BLaER1 (cell line): ENCODE results near the gene TTYH3.

Source experiments
- H3K27ac ChIP-seq: shearing (Covaris generic); formaldehyde crosslinking; 2 replicates; pipeline ENCODE4 v1.8.1; 2022
- H3K27me3 ChIP-seq: shearing (Covaris generic); formaldehyde crosslinking; 2 replicates; pipeline ENCODE4 v1.8.1; 2022
- H3K36me3 ChIP-seq: shearing (Covaris generic); formaldehyde crosslinking; 2 replicates; pipeline ENCODE4 v1.8.1; 2022
- H3K4me1 ChIP-seq: shearing (Covaris generic); formaldehyde crosslinking; 2 replicates; pipeline ENCODE4 v1.8.1; 2022
- H3K4me2 ChIP-seq: shearing (Covaris generic); formaldehyde crosslinking; 2 replicates; pipeline ENCODE4 v1.8.1; 2022
- H3K4me3 ChIP-seq: shearing (Covaris generic); formaldehyde crosslinking; 2 replicates; pipeline ENCODE4 v1.8.1; 2022
- H3K9ac ChIP-seq: shearing (Covaris generic); formaldehyde crosslinking; 2 replicates; pipeline ENCODE4 v1.8.1; 2022
- H3K9me3 ChIP-seq: shearing (Covaris generic); formaldehyde crosslinking; 2 replicates; pipeline ENCODE4 v1.8.1; 2022
- H4K20me1 ChIP-seq: shearing (Covaris generic); formaldehyde crosslinking; 2 replicates; pipeline ENCODE4 v1.8.1; 2022
- Cebpa-rat ChIP-seq: shearing (Covaris generic); IDR thresholded peaks from 2 replicates; pipeline ENCODE4 v1.8.1; 2022

Gene TTYH3

GRCh38 chr7:2602406-2603043 lies 29.3 kb upstream of the TTYH3 start:
- H3K27ac ChIP-seq = peak overlapping the region; percentile 13; the same call in 1 of the 2 replicates

GRCh38 chr7:2603044-2603965 lies 28.5 kb upstream of the TTYH3 start:
- no peak overlapping the region for H3K9ac ChIP-seq
- H3K27ac ChIP-seq = peak overlapping the region; percentile 13; the same call in 1 of the 2 replicates
- no peak overlapping the region for H3K4me3 ChIP-seq
- H3K4me1 ChIP-seq = peaks cover 85% of the 10 kb centered on the region
- H4K20me1 ChIP-seq = peaks cover 13% of the 10 kb centered on the region; the same call in 1 of the 2 replicates
- peaks cover 31% of the 10 kb centered on the region for H3K36me3 ChIP-seq
- no peak for TF ChIP-seq Cebpa-rat
- peak overlapping the region; percentile 91 for H3K4me2 ChIP-seq
- H3K9me3 ChIP-seq = no peaks in the 10 kb centered on the region
- H3K27me3 ChIP-seq = no peaks in the 10 kb centered on the region

More at GRCh38 chr7:2602406-2603043, 29.3 kb upstream of the TTYH3 start:
- Histone ChIP-seq H3K9ac (0 out of 2 replicates have a peak overlapping the region, but pooled peaks have one; percentile 38), H3K9me3 (no peaks in the 10 kb centered on the region), H3K27me3 (no peaks in the 10 kb centered on the region), H3K4me2 (peak overlapping the region; percentile 91), H3K36me3 (peaks cover 39% of the 10 kb centered on the region), H4K20me1 (peaks cover 13% of the 10 kb centered on the region; the same call in 1 of the 2 replicates), H3K4me1 (peaks cover 81% of the 10 kb centered on the region), H3K4me3 (no peak overlapping the region)
- TF ChIP-seq Cebpa-rat = no peak

- H3K27me3 ChIP-seq = no peaks in the 10 kb centered on the region
- H4K20me1 ChIP-seq = peaks cover 13% of the 10 kb centered on the region; the same call in 1 of the 2 replicates
- peaks cover 99% of the 10 kb centered on the region for H3K4me1 ChIP-seq
- peak overlapping the region; percentile 91 for H3K4me2 ChIP-seq
- no peak for TF ChIP-seq Cebpa-rat
- H3K27ac ChIP-seq = peak overlapping the region; percentile 66
- peaks cover 18% of the 10 kb centered on the region for H3K36me3 ChIP-seq
- H3K9me3 ChIP-seq = no peaks in the 10 kb centered on the region
- H3K9ac ChIP-seq = no peak overlapping the region
- no peak overlapping the region for H3K4me3 ChIP-seq
These were observed 27.1 kb upstream of the TTYH3 start for GRCh38 chr7:2604608-2605174.

GRCh38 chr7:2605608-2606538 lies 25.9 kb upstream of the TTYH3 start:
- peak overlapping the region; percentile 74 for H3K27ac ChIP-seq
- peak overlapping the region; percentile 72 for H3K9ac ChIP-seq
- peaks cover 6% of the 10 kb centered on the region for H3K36me3 ChIP-seq
- peak overlapping the region; percentile 91 for H3K4me2 ChIP-seq
- H3K4me1 ChIP-seq = peaks cover 100% of the 10 kb centered on the region
- peak overlapping the region; percentile 62 for H3K4me3 ChIP-seq
- peaks cover 13% of the 10 kb centered on the region; the same call in 1 of the 2 replicates for H4K20me1 ChIP-seq
- no peak for TF ChIP-seq Cebpa-rat
- no peaks in the 10 kb centered on the region for H3K27me3 ChIP-seq
- no peaks in the 10 kb centered on the region for H3K9me3 ChIP-seq

- H3K27me3 ChIP-seq = no peaks in the 10 kb centered on the region
- H4K20me1 ChIP-seq = peaks cover 13% of the 10 kb centered on the region; the same call in 1 of the 2 replicates
- peak overlapping the region; percentile 72 for H3K9ac ChIP-seq
- 0 out of 2 replicates have a peak, but pooled peaks cover 3% of the 10 kb centered on the region for H3K36me3 ChIP-seq
- peaks cover 100% of the 10 kb centered on the region for H3K4me1 ChIP-seq
- H3K4me2 ChIP-seq = peak overlapping the region; percentile 91
- peak overlapping the region; percentile 74 for H3K27ac ChIP-seq
- H3K4me3 ChIP-seq = peak overlapping the region; percentile 62
- TF ChIP-seq Cebpa-rat = no peak
- H3K9me3 ChIP-seq = no peaks in the 10 kb centered on the region
These were observed 25.2 kb upstream of the TTYH3 start for GRCh38 chr7:2606539-2606936.

GRCh38 chr7:2607122-2607922 lies 24.5 kb upstream of the TTYH3 start:
- H3K27ac ChIP-seq = peak overlapping the region; percentile 74
- H3K4me2 ChIP-seq = peak overlapping the region; percentile 91
- 0 out of 2 replicates have a peak, but pooled peaks cover 3% of the 10 kb centered on the region for H3K36me3 ChIP-seq
- peak overlapping the region; percentile 62 for H3K4me3 ChIP-seq
- no peak for TF ChIP-seq Cebpa-rat
- no peaks in the 10 kb centered on the region for H3K27me3 ChIP-seq
- H3K9me3 ChIP-seq = no peaks in the 10 kb centered on the region
- peaks cover 7% of the 10 kb centered on the region; the same call in 1 of the 2 replicates for H4K20me1 ChIP-seq
- H3K9ac ChIP-seq = peak overlapping the region; percentile 72
- H3K4me1 ChIP-seq = peaks cover 100% of the 10 kb centered on the region

- peak overlapping the region; percentile 91 for H3K4me2 ChIP-seq
- H4K20me1 ChIP-seq = no peaks in the 10 kb centered on the region
- H3K4me1 ChIP-seq = peaks cover 100% of the 10 kb centered on the region
- H3K27ac ChIP-seq = peak overlapping the region; percentile 74
- peak overlapping the region; percentile 72 for H3K9ac ChIP-seq
- peak overlapping the region; percentile 62; the same call in 1 of the 2 replicates for H3K4me3 ChIP-seq
- H3K36me3 ChIP-seq = no peaks in the 10 kb centered on the region
- H3K27me3 ChIP-seq = no peaks in the 10 kb centered on the region
- H3K9me3 ChIP-seq = no peaks in the 10 kb centered on the region
- no peak for TF ChIP-seq Cebpa-rat
These were observed 23.6 kb upstream of the TTYH3 start for GRCh38 chr7:2607923-2608904.
